LNCaP clone FGC (cell line): ENCODE data around the gene MYO16.
A peak's percentile ranks its signal among the peaks of the same experiment; 100 is the strongest.

ENCODE experiments used
- DNase-seq: peaks from one replicate; pipeline ENCODE4 v3.0.0-alpha.2; 2011; ENCODE audit warnings: low read depth
- H3K4me3 ChIP-seq: 2 replicates; pipeline ENCODE4 v1.5.1; 2011; ENCODE audit warnings: mild to moderate bottlenecking, low read depth, low read length, control low read depth
- CTCF ChIP-seq: IDR thresholded peaks from 2 replicates; pipeline ENCODE4 v1.5.1; 2012; ENCODE audit warnings: mild to moderate bottlenecking; ENCODE audit not compliant: control insufficient read depth, insufficient read depth; ENCODE audit errors: extremely low read depth

The MYO16 gene

DNA sequence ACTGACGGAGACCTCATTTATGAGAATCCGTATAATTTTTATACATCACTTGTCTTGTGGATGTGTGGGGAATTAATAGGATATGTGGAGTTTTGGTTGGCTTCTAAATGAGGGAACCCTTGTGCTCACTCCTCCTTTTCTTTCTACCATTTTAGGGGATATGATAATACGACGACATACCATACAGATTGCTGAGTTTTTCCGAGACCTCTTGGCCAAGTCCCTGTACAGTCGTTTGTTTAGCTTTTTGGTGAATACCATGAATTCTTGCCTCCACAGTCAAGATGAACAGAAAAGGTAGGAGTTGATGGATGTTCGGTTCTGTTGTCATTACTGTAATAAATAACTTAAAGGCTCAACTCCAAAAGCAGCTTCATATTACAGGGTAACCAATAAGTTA is 335.2 kb downstream of the MYO16 start:
- TF ChIP-seq CTCF = no peak
- DNase-seq = no peak
- no peak overlapping the region for H3K4me3 ChIP-seq

GRCh38 chr13:108967371-108967770 is 338.0 kb downstream of the MYO16 start:
- H3K4me3 ChIP-seq = no peak overlapping the region
- no peak for TF ChIP-seq CTCF
- no peak for DNase-seq

- no peak for DNase-seq
- no peak for TF ChIP-seq CTCF
- H3K4me3 ChIP-seq = no peak overlapping the region
These were observed 339.2 kb downstream of the MYO16 start for GRCh38 chr13:108968566-108968965.

DNA sequence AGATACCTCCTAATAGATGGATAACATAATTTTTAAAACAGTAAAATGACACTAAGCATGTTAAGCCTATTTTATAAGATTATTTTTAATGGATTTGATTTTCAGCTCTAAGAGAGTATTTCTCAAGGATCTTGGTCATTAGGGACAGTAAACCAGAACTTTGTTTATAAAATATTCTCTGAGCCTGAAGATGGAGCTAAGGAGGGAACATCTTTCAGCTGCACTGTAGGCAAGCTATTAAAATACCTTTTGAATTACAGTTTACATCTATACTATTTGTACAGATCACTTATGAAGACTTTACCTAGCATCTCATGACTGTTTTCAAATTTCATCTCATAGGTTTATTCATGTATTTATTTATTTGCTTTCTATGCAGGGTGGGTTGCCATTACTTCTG is 345.3 kb downstream of the MYO16 start:
- H3K4me3 ChIP-seq = no peak overlapping the region
- no peak for TF ChIP-seq CTCF
- no peak for DNase-seq

DNA sequence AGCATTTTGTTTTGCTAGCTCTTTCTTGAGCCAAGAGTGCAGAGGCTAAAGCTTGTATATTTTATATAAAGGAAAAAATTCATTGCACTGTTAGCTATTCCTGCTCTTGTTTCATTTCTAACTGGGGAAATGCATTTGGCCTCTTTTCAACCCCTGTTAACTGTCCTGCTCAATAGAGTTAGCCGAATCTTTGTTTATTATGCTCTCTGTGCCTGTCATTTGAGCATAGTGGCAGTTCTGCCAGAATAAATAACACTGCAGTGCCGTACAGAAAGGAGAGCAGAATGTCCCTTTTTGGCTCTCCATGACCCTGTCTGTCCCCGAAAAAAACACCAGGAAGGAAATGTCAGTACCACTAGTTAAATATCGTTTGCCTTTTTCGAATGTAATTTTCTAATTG is 350.8 kb downstream of the MYO16 start:
- no peak for TF ChIP-seq CTCF
- DNase-seq = peak; percentile 59
- peak overlapping the region; percentile 12 for H3K4me3 ChIP-seq

DNA sequence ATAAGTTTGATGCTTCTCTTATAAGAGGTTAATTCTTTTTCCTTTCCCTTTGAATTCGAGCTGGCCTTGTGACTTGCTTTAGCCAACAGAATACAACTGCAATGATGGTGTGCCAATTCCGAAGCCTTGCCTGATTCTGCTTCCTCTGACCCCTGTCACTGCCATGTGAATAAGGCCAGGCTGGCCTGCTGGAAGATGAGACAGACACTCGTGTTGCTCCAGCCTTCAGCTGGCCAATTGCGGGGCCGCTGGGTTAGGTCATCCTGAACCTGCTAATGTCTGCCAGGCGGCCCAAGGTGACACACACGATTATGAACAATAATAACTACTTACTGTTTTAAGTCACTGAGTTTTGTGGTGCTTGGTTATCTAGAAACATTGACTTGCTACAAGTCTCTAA is 352.0 kb downstream of the MYO16 start:
- H3K4me3 ChIP-seq = no peak overlapping the region
- TF ChIP-seq CTCF = no peak
- DNase-seq = no peak

GRCh38 chr13:108983273-108983672 is 353.9 kb downstream of the MYO16 start:
- DNase-seq = no peak
- H3K4me3 ChIP-seq = no peak overlapping the region
- TF ChIP-seq CTCF = no peak
